ENCODE data around the gene EXOSC10.
"Not testable (repeated sequence)": the region's sequence is repeated elsewhere in the genome, so short reads cannot be mapped to it uniquely, and the experiment has no call there.

Gene EXOSC10

GRCh38 chr1:11059155-11059967 lies 40.3 kb downstream of the EXOSC10 start:
- no peak for DNase-seq

- no peak for DNase-seq
Measured at GRCh38 chr1:11058595-11059154, 41.0 kb downstream of the EXOSC10 start.

- no peak for DNase-seq
Measured at GRCh38 chr1:11058026-11058425, 41.6 kb downstream of the EXOSC10 start.

- DNase-seq, result no peak
Measured at GRCh38 chr1:11057477-11057876, 42.2 kb downstream of the EXOSC10 start.

GRCh38 chr1:11056504-11056903 lies 43.2 kb downstream of the EXOSC10 start:
- no peak for DNase-seq

GRCh38 chr1:11055676-11056075 lies 44.0 kb downstream of the EXOSC10 start:
- no peak for DNase-seq

GRCh38 chr1:11054666-11055065 lies 45.0 kb downstream of the EXOSC10 start:
- DNase-seq, result no peak

- DNase-seq, result no peak
Measured at GRCh38 chr1:11054181-11054580, 45.5 kb downstream of the EXOSC10 start.

GRCh38 chr1:11053758-11054137 lies 45.9 kb downstream of the EXOSC10 start:
- DNase-seq, result no peak

GRCh38 chr1:11052839-11053757 lies 46.6 kb downstream of the EXOSC10 start:
- peak; percentile 61 for DNase-seq

- no peak for DNase-seq
Measured at GRCh38 chr1:11051781-11052511, 47.7 kb downstream of the EXOSC10 start.

- DNase-seq, result not testable (repeated sequence)
Measured at GRCh38 chr1:11051121-11051520, 48.5 kb downstream of the EXOSC10 start.

- no peak for DNase-seq
Measured at GRCh38 chr1:11046625-11047365, 52.9 kb downstream of the EXOSC10 start, which contains the start of gene MASP2. MASP2 (minus strand) TSS chr1:11047239; CDS start chr1:11047207, 32 bp downstream.

- no peak for DNase-seq
Measured at GRCh38 chr1:11046270-11046566, 53.5 kb downstream of the EXOSC10 start.

- DNase-seq, result no peak
Measured at GRCh38 chr1:11045428-11046269, 54.0 kb downstream of the EXOSC10 start.

GRCh38 chr1:11044849-11045427 lies 54.7 kb downstream of the EXOSC10 start:
- no peak for DNase-seq

- no peak for DNase-seq
Measured at GRCh38 chr1:11044086-11044848, 55.4 kb downstream of the EXOSC10 start.

GRCh38 chr1:11042995-11043874 lies 56.4 kb downstream of the EXOSC10 start:
- DNase-seq, result no peak

GRCh38 chr1:11042065-11042464 lies 57.6 kb downstream of the EXOSC10 start:
- DNase-seq, result no peak

Data from SHP77 treated with DMSO at 0.1 percent for 48 hours (cell line).